Activated T-cell treated with anti-CD3 and anti-CD28 coated beads for 24 hours (primary cell): ENCODE results near the gene CNTN1.

Experiments
- DNase-seq: peaks from one replicate; pipeline ENCODE4 v3.0.0-alpha.2; 2020; ENCODE audit warnings: low read depth

The CNTN1 gene

DNA sequence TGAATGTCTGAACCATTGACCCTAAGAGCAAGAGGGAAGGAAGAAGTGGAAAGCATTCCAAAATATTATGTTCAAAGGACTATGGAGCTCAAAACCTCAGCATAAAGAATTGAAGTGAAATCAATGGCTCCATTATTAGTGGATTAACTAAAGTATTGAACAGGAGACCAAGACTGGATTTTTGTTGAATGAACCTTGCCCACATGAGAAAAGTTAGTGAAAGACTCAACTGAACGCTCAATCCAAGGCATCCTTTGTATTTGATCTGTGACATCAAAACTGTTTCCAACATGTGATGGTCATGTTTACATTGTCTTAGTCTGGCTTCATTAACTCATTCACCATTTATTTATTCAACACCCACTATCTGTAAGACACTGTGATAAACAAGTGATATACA is 161.0 kb downstream of the CNTN1 start:
- no peak for DNase-seq

- DNase-seq = no peak
Measured at GRCh38 chr12:40854604-40855003, 162.4 kb downstream of the CNTN1 start.

GRCh38 chr12:40864891-40865290 is 172.7 kb downstream of the CNTN1 start:
- no peak for DNase-seq

GRCh38 chr12:40870981-40871380 is 178.7 kb downstream of the CNTN1 start:
- no peak for DNase-seq

GRCh38 chr12:40874868-40875267 is 182.6 kb downstream of the CNTN1 start:
- no peak for DNase-seq

DNA sequence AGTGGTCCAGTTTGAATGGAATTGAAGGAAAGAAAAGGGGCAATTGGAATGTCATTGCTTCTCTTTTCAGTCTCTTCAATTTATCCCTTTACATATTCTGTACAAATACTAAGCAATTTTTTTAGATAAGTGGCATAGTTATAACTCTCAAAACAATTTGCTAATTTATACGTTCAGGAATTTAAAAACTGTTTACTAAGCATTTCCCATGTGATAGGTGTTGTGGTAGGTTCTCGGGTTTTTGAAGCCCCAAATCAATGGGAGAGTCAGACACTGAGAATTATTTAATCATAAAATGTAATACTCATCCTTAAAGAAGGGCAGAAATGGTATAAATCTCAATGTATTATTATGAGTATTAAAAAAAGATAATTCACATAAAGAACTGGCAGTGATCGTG is 197.1 kb downstream of the CNTN1 start:
- DNase-seq = no peak

DNA sequence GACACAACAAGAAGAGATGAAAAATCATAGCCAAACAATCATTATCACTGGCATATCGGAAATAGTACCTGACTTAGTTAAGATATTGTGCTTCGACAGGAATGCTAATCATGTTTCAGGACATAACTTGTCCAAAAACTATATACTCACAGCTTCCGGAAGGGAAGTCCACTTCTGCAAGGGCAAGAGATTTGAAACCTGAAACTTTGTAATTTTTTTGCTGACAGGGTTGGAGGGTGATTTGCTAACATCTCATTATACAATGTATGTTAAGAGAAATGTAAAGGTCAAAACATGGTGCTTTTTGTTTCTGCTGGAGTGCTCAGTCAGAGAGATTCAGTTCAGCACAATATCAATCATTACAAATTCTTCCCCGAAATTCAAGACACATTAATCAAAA is 200.3 kb downstream of the CNTN1 start:
- no peak for DNase-seq

GRCh38 chr12:40898505-40898904 is 206.3 kb downstream of the CNTN1 start:
- DNase-seq = no peak

- DNase-seq = no peak
Measured at GRCh38 chr12:40903040-40903439, 210.8 kb downstream of the CNTN1 start.

DNA sequence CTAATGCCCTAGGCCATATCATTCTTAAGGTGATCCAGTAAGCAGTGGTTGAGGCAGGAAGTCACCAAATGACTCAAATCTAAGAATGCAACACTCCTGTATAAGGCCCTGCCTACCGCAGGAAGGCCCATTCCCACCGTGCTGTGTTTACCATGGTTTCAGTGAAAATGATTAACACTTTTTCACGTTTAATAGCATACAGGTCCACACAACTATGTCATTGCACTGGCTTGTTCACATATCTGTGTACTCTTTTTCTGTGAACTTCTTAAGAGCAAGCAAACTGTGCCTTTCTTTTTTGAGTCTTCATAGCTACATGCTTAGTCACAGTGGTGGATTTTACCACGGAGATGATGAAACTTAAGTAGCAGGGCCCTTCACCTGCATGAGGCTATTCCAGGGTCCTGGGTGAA is 214.9 kb downstream of the CNTN1 start:
- no peak for DNase-seq

DNA sequence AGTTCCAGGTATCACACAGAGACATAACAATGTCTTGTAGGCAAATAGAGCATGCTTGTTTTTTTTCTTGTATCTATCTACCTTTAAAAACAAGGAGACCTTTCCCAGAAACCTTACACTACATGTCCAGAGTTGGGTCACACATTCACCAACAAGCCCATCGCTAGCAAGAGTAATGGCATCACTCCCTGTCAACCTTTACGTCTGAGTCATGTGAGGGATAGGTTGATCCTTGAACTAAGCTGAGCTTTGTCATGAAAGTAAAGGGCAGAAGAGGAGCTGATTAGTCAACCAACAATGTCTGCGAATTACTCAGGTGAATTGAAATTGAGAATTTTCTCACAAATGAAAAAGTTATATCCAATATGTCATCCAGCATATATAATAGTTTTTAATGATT is 219.4 kb downstream of the CNTN1 start:
- DNase-seq = no peak

GRCh38 chr12:40915172-40915571 is 222.9 kb downstream of the CNTN1 start:
- DNase-seq = no peak

DNA sequence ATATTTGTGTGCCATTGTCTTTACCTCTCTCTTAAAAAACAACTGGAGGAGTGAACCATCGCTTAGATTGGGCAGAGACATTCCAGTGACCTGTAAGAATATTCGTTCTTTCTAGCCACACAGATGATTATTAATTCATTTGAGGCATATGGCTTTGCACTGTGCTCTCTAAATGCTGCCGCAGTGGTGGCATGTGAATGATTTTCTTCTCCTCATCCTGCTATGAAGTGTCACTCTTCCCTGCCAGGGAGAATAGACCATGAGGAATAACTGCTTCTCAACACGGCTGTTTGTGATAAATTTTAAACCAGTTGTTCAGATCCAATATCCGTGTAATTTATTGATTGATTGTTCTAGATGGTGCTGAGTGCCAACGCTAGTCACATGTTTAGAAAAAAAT is 225.3 kb downstream of the CNTN1 start:
- DNase-seq = no peak

DNA sequence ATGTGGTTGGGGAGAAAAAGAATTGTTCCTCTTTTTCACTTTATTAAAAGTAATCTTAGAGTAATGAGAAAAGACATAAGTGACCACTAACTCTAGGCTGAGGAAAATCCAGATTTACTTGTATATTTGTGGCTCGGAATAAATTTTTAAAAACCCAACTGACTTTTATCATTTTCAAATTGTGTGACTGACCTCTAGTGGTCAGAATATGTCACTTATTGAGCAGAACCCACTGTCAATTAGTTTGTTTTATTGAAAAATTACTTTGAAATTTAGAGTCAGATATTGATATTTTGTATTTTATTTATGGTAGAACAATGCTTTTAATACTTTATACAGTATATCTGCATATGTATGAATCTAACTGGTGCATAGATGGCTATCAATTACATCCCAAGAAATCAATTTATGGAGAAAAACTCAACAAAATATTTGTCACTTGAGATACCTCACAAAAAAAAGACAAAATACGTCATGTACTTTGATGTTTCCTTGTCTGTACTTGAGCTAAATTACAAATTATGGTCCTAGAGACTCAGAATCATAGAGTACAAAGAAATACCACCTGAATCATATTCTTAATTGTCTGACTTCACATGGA is 229.4 kb downstream of the CNTN1 start:
- no peak for DNase-seq

GRCh38 chr12:40937891-40938290 is 245.7 kb downstream of the CNTN1 start:
- no peak for DNase-seq

DNA sequence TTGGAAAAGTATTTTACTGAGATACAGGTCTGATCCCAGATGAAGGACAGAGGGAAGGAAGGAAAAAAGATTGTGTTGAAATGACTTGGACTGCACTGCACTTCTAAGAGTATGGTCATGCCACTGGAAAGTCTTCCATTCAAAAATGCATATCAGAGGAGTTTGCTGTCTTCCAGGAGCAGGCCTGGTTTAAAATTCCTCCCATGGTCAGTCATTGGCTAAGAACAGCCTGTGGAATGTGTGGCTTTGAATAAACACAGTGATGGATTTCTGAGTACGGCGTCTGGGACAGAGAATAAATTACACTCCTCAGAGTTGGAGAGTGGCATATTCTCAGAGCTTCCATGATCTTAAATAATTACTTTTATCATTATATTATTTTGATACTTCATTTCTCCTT is 250.1 kb downstream of the CNTN1 start:
- DNase-seq = no peak

GRCh38 chr12:40945772-40946171 is 253.5 kb downstream of the CNTN1 start:
- DNase-seq = no peak

DNA sequence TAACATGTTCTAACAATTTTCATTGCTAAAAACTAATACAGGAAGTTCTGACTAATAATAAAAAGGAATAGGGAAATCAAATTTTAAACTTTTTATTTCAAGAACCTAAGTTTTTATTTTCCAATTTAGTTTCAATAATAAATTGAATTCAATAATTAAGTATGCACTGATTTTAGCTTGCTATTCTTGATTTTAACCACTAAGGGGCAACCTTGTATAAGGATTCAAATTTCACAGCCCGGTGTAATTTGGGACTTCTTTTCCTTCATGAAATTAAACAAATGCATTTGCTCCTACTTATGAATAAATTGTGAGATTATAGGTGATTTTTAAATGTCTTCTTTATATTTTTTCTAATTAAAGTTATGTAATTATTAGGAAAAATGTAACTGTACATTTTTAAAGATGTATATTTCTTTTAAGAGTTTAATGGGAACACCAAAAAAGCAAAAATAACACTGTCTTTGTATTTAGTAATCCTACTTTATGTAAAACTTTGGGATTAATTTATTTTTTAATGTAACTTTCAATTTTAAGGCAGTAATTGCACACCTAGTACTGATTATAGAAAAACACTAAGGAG is 254.5 kb downstream of the CNTN1 start:
- no peak for DNase-seq

DNA sequence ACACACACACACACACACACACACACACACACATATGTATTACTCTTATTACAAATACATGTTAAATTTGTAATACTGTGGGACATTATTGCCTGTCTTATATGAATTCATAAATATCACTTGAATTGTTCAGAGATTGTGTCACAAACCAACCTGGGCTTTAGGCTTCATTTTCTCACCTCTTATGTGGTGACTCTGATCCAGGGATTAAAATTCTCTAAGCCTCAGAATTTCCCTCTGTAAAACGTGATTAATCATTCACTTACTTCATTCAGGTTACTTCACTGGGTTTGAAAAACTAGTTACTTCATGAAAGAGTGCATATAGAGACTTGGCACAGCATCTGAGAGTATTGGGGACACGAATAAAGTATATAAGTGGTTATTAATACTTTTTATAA is 255.6 kb downstream of the CNTN1 start:
- DNase-seq = no peak

DNA sequence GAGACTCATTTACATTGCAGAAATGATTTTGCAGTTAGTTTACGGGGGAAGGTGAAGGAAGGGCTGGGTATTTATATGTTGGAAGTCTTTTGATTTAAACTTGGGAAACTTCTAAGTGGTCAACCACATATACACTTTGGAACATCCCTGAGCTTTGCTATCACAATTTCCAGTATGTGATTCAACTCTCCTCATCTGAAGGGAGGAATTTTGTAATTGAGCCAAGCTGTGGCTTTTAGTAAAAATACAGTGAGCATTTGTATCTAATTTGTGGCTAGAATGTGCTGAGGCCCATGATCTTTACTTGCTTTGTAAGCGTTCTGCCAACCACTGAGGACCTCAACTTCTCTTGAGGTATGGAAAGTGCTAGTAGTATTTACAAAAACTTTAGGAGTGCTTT is 260.8 kb downstream of the CNTN1 start:
- no peak for DNase-seq

DNA sequence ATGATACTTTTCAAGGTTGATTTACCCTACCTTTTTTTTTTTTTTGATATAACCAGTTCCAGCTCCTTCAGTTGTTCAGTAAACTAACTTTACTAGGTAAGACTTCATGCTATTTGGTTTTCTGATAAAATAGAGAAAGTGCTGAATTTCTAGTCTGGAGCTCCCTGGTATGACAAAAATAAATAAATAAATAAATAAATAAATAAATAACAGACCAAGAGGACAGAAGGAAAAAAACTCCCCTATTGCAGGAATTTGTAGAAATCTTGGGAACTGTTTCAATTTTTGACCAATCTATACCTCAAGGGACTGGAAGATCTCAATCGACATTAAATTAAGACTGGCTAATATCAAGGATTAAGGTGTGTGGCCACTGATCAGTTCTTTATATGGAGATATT is 265.2 kb downstream of the CNTN1 start:
- DNase-seq = no peak

GRCh38 chr12:40959041-40959440 is 266.8 kb downstream of the CNTN1 start:
- DNase-seq = no peak

- DNase-seq = no peak
Measured at GRCh38 chr12:40963751-40964150, 271.5 kb downstream of the CNTN1 start.

DNA sequence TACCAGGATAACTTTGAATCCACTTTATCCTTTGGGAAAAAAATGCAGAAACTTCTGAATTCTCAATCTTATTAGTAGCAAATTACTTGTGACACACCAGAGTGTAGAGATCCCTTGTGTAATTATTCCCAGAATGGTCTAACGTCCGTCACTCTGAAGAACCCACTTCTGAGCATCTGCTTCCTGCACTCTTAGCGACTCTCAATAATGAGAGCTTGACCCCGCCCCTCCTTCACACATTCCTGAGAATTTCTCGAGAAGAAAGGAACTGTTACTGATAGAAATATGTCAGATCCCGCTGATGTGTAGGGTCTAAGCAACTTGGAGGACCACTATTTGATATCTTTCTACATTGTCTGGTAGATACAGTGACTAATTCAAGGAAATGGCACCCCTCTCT is 277.6 kb downstream of the CNTN1 start:
- no peak for DNase-seq
